ENCODE data around the gene ITPR2.
A peak's percentile ranks its signal among the peaks of the same experiment; 100 is the strongest.

The ITPR2 gene

DNA sequence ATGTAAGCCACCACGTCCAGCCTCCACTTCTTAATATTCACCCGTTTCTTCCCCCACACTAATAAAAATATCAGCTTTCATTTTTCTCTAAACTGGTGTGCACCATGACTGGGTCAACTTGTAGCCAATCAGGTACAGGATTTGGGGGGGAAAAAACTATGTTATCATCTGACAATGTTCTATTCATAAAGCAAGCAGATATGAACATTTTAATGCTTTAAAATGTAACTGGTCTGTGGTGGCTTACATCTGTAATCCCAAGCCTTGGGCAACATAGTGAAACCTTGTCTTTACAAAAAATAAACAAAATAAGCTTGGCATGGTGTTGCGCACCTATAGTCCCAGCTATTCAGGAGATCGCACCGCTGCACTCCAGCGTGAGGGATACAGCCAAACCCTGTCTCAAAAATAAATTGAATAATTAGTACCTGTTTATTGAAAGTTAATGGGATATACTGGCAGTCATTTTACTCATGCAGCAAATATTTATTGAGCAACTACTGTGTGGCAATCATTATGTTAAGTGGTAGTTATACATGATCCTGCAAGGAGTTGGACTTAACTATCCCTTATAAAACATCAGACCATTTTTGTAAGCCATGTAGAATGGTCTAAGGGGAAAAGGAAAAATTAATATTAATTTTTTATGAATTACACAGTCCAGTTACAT is 15.3 kb upstream of the ITPR2 start:
- Histone ChIP-seq H3K4me2 (ENCODE audit: low read depth, low read length, poor library complexity, severe bottlenecking) (no peak overlapping the region), H2AFZ (ENCODE audit: low read length) (no peak overlapping the region)

DNA sequence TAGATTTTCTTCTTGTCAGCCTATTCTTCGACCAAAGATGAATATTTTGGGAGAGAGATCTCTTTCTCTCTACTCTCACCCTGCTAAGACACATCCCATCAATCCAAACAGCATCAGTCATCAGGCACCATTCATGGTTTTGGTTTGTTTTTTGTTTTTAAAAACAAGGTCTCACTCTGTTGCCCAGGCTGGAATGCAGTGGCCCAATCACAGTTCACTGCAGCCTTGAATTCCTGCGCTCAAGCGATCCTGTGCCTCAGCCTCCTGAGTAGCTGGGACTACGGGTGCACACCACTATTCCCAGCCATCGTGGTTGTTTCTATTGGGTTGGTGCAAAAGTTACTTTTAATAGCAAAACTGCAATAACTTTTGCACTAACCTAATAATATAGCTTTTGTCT is 14.4 kb upstream of the ITPR2 start:
- Histone ChIP-seq H3K9ac (ENCODE audit: low read depth, low read length, poor library complexity, severe bottlenecking) (no peak overlapping the region), H2AFZ (ENCODE audit: low read length) (peak overlapping the region; percentile 46; the same call in 1 of the 2 replicates), H4K20me1 (ENCODE audit: insufficient read depth, low read length, poor library complexity, severe bottlenecking) (no peaks in the 10 kb centered on the region), H3K4me3 (ENCODE audit: low read length, poor library complexity, severe bottlenecking) (no peak overlapping the region), H3K36me3 (ENCODE audit: insufficient read depth, low read length) (no peaks in the 10 kb centered on the region), H3K9me2 (replicated peaks; ENCODE audit: low read depth, low read length) (no peaks in the 10 kb centered on the region), H3K9me3 (ENCODE audit: insufficient read depth, low read depth, low read length) (no peaks in the 10 kb centered on the region), H3K27me3 (ENCODE audit: insufficient read depth, low read length, poor library complexity, severe bottlenecking) (no peaks in the 10 kb centered on the region), H3K4me2 (ENCODE audit: low read depth, low read length, poor library complexity, severe bottlenecking) (no peak overlapping the region), H3K4me1 (ENCODE audit: insufficient read depth, low read length, poor library complexity, severe bottlenecking) (peaks cover 6% of the 10 kb centered on the region), H3K79me2 (ENCODE audit: insufficient read depth, low read length) (no peaks in the 10 kb centered on the region), H3F3A (ENCODE audit: low read depth) (no peaks in the 10 kb centered on the region)
- no peak for TF ChIP-seq EZH2phosphoT487 (IDR thresholded peaks at IDR 0.05; ENCODE audit: borderline replicate concordance)
- TF ChIP-seq, protein P1, sequence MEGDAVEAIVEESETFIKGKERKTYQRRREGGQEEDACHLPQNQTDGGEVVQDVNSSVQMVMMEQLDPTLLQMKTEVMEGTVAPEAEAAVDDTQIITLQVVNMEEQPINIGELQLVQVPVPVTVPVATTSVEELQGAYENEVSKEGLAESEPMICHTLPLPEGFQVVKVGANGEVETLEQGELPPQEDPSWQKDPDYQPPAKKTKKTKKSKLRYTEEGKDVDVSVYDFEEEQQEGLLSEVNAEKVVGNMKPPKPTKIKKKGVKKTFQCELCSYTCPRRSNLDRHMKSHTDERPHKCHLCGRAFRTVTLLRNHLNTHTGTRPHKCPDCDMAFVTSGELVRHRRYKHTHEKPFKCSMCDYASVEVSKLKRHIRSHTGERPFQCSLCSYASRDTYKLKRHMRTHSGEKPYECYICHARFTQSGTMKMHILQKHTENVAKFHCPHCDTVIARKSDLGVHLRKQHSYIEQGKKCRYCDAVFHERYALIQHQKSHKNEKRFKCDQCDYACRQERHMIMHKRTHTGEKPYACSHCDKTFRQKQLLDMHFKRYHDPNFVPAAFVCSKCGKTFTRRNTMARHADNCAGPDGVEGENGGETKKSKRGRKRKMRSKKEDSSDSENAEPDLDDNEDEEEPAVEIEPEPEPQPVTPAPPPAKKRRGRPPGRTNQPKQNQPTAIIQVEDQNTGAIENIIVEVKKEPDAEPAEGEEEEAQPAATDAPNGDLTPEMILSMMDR (conservative IDR thresholded peaks at IDR 0.05; ENCODE audit: low read length), result no peak

More for the DNA sequence above, 15.3 kb upstream of the ITPR2 start:
- H3K27me3 ChIP-seq (ENCODE audit: insufficient read depth, low read length, poor library complexity, severe bottlenecking), result no peaks in the 10 kb centered on the region
- no peaks in the 10 kb centered on the region for H3K9me2 ChIP-seq (replicated peaks; ENCODE audit: low read depth, low read length)
- H3K9ac ChIP-seq (ENCODE audit: low read depth, low read length, poor library complexity, severe bottlenecking), result no peak overlapping the region
- H3F3A ChIP-seq (ENCODE audit: low read depth), result no peaks in the 10 kb centered on the region
- no peaks in the 10 kb centered on the region for H3K9me3 ChIP-seq (ENCODE audit: insufficient read depth, low read depth, low read length)
- no peaks in the 10 kb centered on the region for H4K20me1 ChIP-seq (ENCODE audit: insufficient read depth, low read length, poor library complexity, severe bottlenecking)
- H3K4me3 ChIP-seq (ENCODE audit: low read length, poor library complexity, severe bottlenecking), result no peak overlapping the region
- peaks cover 6% of the 10 kb centered on the region for H3K4me1 ChIP-seq (ENCODE audit: insufficient read depth, low read length, poor library complexity, severe bottlenecking)
- TF ChIP-seq, protein P1 (conservative IDR thresholded peaks at IDR 0.05; ENCODE audit: low read length), result no peak
- no peak for TF ChIP-seq EZH2phosphoT487 (IDR thresholded peaks at IDR 0.05; ENCODE audit: borderline replicate concordance)
- H3K36me3 ChIP-seq (ENCODE audit: insufficient read depth, low read length), result no peaks in the 10 kb centered on the region
- H3K79me2 ChIP-seq (ENCODE audit: insufficient read depth, low read length), result no peaks in the 10 kb centered on the region

DNA sequence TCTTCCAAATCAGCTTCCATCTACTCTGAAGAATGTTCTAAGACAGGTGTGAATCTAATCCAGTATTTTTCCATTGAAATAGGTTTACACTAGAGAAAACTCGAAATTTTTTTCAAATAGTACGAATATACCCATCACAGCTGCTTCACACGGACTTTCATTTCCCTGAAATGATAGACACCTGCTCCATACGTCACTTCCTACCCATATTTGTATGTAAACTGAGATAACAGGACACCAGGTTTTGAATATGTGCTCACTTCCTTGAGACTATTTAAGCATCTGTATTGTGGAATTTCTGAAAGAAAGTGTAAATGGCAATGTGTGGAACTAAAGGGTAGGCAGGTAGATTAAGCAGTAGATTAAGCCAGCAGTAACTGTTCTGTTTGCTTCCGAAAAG is 13.4 kb upstream of the ITPR2 start:
- Histone ChIP-seq H3K9ac (ENCODE audit: low read depth, low read length, poor library complexity, severe bottlenecking) (no peak overlapping the region), H2AFZ (ENCODE audit: low read length) (no peak overlapping the region), H3K4me2 (ENCODE audit: low read depth, low read length, poor library complexity, severe bottlenecking) (no peak overlapping the region)

More for the DNA sequence above, 13.4 kb upstream of the ITPR2 start:
- Histone ChIP-seq H3K27me3 (ENCODE audit: insufficient read depth, low read length, poor library complexity, severe bottlenecking) (no peaks in the 10 kb centered on the region), H3K9me2 (replicated peaks; ENCODE audit: low read depth, low read length) (no peaks in the 10 kb centered on the region), H3K4me3 (ENCODE audit: low read length, poor library complexity, severe bottlenecking) (no peak overlapping the region), H3K79me2 (ENCODE audit: insufficient read depth, low read length) (no peaks in the 10 kb centered on the region), H3K4me1 (ENCODE audit: insufficient read depth, low read length, poor library complexity, severe bottlenecking) (peaks cover 6% of the 10 kb centered on the region), H3K36me3 (ENCODE audit: insufficient read depth, low read length) (no peaks in the 10 kb centered on the region), H3F3A (ENCODE audit: low read depth) (no peaks in the 10 kb centered on the region), H4K20me1 (ENCODE audit: insufficient read depth, low read length, poor library complexity, severe bottlenecking) (no peaks in the 10 kb centered on the region), H3K9me3 (ENCODE audit: insufficient read depth, low read depth, low read length) (no peaks in the 10 kb centered on the region)
- TF ChIP-seq, protein P1 (conservative IDR thresholded peaks at IDR 0.05; ENCODE audit: low read length), result no peak
- TF ChIP-seq EZH2phosphoT487 (IDR thresholded peaks at IDR 0.05; ENCODE audit: borderline replicate concordance), result no peak

Measured in Loucy (cell line).